SK-N-MC (cell line): ENCODE measurements around the gene CTNNA3.

Experiments
- DNase-seq: peaks from one replicate; pipeline ENCODE4 v3.0.0-alpha.2; 2011; ENCODE audit warnings: low read depth, low spot score
- H3K27ac ChIP-seq: fragments of 200-600 bp; sonication (generic); 2 replicates; pipeline ENCODE4 v1.5.1; 2016; ENCODE audit warnings: mixed run types
- H3K36me3 ChIP-seq: fragments of 200-600 bp; sonication (generic); 2 replicates; pipeline ENCODE4 v1.6.1; 2017; ENCODE audit warnings: antibody characterized with exemption, low read length, mixed read lengths; ENCODE audit not compliant: insufficient read depth
- H3K4me3 ChIP-seq: fragments of 200-600 bp; sonication (generic); 2 replicates; pipeline ENCODE4 v1.5.1; 2016
- H3K9ac ChIP-seq: fragments of 200-600 bp; sonication (generic); 2 replicates; pipeline ENCODE4 v1.8.0; 2017; ENCODE audit warnings: mixed run types, mixed read lengths; ENCODE audit not compliant: insufficient read length
- H3K9me3 ChIP-seq: fragments of 200-600 bp; sonication (generic); 2 replicates; pipeline ENCODE4 v1.6.1; 2017; ENCODE audit warnings: low read depth, mild to moderate bottlenecking, antibody characterized with exemption, low read length, moderate library complexity, mixed read lengths
- EZH2 ChIP-seq: fragments of 200-600 bp; sonication (generic); IDR thresholded peaks from one replicate; pipeline ENCODE4 v1.6.1; 2017; ENCODE audit warnings: antibody characterized with exemption
- FOXP2 ChIP-seq: optimal IDR thresholded peaks from 2 replicates; pipeline ENCODE3; 2011; ENCODE audit warnings: mild to moderate bottlenecking, moderate library complexity; ENCODE audit not compliant: insufficient read depth; ENCODE audit errors: extremely low read length, control extremely low read depth
- POLR2AphosphoS5 ChIP-seq: IDR thresholded peaks from 2 replicates; pipeline ENCODE4 v1.6.1; 2012; ENCODE audit warnings: mild to moderate bottlenecking, low read depth, low read length, borderline replicate concordance

The CTNNA3 gene

DNA sequence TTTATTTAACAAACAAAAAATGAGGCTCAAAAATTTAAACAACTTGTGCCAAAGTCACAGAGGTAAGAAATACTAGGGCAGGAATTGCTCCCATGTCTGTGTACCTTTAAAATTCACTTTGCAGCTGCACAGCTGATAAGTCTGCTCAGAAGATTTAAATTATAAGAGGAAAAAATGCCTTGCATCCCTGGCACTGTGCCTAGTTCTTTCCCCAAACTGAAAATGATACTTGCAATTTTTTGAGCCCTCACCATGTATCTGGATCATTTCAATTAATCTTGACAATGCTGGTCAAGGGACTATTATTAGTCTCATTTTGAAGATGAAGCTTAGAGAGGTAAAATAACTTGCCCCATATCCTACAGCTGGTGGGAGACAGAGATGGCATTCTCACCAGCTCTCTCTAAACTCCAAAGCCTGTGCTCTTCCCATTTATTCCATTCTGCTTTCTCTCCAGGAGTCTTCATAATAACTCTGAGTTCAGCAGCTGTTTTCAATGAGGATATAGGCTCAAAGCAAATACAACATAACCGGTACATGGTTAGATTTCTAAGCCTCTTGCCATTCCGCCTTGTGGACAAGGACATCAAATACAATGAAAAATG, 1120.6 kb downstream of the CTNNA3 start:
- H3K4me3 ChIP-seq, result no peak overlapping the region
- H3K9ac ChIP-seq, result no peak overlapping the region
- H3K27ac ChIP-seq, result no peak overlapping the region
- no peak for TF ChIP-seq EZH2
- TF ChIP-seq FOXP2, result no peak
- no peak for TF ChIP-seq POLR2AphosphoS5
- no peak for DNase-seq
- H3K36me3 ChIP-seq, result no peaks in the 10 kb centered on the region
- no peaks in the 10 kb centered on the region for H3K9me3 ChIP-seq

GRCh38 chr10:66572700-66573099, 1123.3 kb downstream of the CTNNA3 start:
- Histone ChIP-seq H3K36me3 (no peaks in the 10 kb centered on the region), H3K27ac (no peak overlapping the region), H3K9ac (no peak overlapping the region), H3K9me3 (no peaks in the 10 kb centered on the region), H3K4me3 (no peak overlapping the region)
- no peak for TF ChIP-seq EZH2
- no peak for TF ChIP-seq POLR2AphosphoS5
- TF ChIP-seq FOXP2, result no peak
- no peak for DNase-seq

DNA sequence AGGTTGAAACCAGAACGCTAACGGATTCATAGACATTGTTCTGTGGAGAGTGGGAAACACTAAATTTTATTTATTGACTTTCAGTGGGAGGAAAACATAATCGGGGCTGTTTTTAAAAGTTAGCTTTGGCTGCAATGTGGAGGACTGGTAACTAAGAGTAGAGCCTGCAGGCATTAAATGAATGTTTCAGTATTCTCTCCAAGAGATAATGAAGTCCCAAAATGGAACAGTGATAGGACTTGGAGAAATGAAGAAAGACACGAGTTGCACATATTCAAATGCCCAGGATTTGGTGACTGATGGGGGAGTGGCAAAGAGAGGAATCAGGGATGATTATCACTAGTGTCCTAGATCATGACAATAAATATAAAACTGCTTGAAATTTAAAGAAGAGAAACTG, 1130.0 kb downstream of the CTNNA3 start:
- Histone ChIP-seq H3K27ac (no peak overlapping the region), H3K9ac (no peak overlapping the region), H3K4me3 (no peak overlapping the region), H3K36me3 (no peaks in the 10 kb centered on the region), H3K9me3 (no peaks in the 10 kb centered on the region)
- no peak for TF ChIP-seq POLR2AphosphoS5
- TF ChIP-seq FOXP2, result no peak
- DNase-seq, result no peak

GRCh38 chr10:66564287-66564686, 1131.7 kb downstream of the CTNNA3 start:
- Histone ChIP-seq H3K9me3 (no peaks in the 10 kb centered on the region), H3K27ac (no peak overlapping the region), H3K9ac (no peak overlapping the region), H3K4me3 (no peak overlapping the region), H3K36me3 (no peaks in the 10 kb centered on the region)
- no peak for DNase-seq
- TF ChIP-seq FOXP2, result no peak
- TF ChIP-seq EZH2, result no peak
- TF ChIP-seq POLR2AphosphoS5, result no peak

DNA sequence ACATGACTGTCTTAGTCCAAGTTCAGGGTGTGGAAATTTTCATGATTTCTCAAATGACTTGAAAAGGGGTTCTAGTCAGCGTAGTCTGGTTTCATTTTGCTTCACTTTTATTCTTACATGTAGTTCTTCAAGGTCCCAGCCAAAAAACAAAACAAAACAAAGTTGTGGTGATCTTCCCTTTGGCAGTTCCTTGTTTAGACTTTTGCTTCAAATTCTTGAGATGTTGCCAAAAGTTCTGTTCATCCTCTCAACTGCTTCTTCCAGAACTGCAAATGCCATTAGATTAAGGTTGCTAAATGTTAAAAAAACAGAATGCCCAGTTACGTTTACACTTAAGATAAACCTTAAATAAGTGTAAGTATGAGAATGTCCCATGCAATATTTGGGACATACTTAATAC, 1140.9 kb downstream of the CTNNA3 start:
- H3K9me3 ChIP-seq, result no peaks in the 10 kb centered on the region
- no peak overlapping the region for H3K4me3 ChIP-seq
- no peak overlapping the region for H3K27ac ChIP-seq
- TF ChIP-seq EZH2 (no peak), FOXP2 (no peak), POLR2AphosphoS5 (no peak)
- DNase-seq, result no peak
- H3K36me3 ChIP-seq, result no peaks in the 10 kb centered on the region
- no peak overlapping the region for H3K9ac ChIP-seq

- H3K4me3 ChIP-seq, result no peak overlapping the region
- no peak for TF ChIP-seq FOXP2
- no peak for TF ChIP-seq POLR2AphosphoS5
- no peak for TF ChIP-seq EZH2
- no peaks in the 10 kb centered on the region for H3K36me3 ChIP-seq
- no peak for DNase-seq
- no peaks in the 10 kb centered on the region for H3K9me3 ChIP-seq
- H3K27ac ChIP-seq, result no peak overlapping the region
- no peak overlapping the region for H3K9ac ChIP-seq
Measured at GRCh38 chr10:66552331-66552730, 1143.7 kb downstream of the CTNNA3 start.

- Histone ChIP-seq H3K27ac (no peak overlapping the region), H3K4me3 (no peak overlapping the region), H3K9me3 (no peaks in the 10 kb centered on the region), H3K9ac (no peak overlapping the region), H3K36me3 (no peaks in the 10 kb centered on the region)
- TF ChIP-seq EZH2 (no peak), POLR2AphosphoS5 (no peak), FOXP2 (no peak)
- DNase-seq, result no peak
Measured at GRCh38 chr10:66550351-66550750, 1145.6 kb downstream of the CTNNA3 start.

DNA sequence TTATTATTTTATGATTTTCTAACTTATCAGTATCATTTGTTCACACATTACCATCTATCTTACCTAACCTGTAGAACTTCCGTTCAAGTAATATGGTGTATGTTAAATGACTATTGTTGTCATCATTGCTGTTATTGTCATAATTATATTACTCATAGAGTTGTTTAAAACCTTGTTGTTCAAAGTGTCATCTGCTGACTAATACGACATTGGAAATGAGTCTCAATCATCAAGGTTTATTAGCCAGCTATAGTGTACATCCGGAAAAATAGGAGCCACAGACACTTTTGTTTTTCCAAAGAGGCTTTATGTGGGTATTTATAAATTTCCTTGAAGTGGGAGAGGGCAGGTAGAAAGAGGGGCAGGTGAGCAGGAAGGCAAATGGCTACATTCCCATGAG, 1157.1 kb downstream of the CTNNA3 start:
- DNase-seq, result no peak
- no peak overlapping the region for H3K4me3 ChIP-seq
- no peak overlapping the region for H3K9ac ChIP-seq
- H3K36me3 ChIP-seq, result no peaks in the 10 kb centered on the region
- H3K27ac ChIP-seq, result no peak overlapping the region
- TF ChIP-seq FOXP2, result no peak
- no peak for TF ChIP-seq POLR2AphosphoS5
- no peak for TF ChIP-seq EZH2
- H3K9me3 ChIP-seq, result no peaks in the 10 kb centered on the region

DNA sequence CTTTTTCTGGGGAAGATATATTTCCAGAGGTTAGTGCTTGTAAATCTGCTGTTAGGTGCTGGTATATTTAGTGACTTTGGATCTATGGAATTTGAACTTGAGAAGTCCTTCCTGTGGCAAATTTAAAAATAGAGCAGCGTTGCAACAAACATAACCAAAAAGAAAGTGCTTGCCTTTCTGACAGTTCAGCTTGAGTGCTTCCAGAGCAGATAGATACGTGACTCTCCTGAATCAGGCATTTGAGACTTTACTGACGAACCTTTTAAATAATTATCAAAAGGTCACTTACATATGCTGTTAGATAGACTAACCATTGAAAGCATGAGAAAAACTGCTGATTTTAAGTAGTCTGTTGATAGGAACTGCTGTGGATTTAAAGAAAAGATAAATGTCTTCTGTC, 1157.6 kb downstream of the CTNNA3 start:
- no peak overlapping the region for H3K9ac ChIP-seq

More for the DNA sequence above, 1157.6 kb downstream of the CTNNA3 start:
- TF ChIP-seq EZH2 (no peak), POLR2AphosphoS5 (no peak), FOXP2 (no peak)
- DNase-seq, result no peak
- H3K27ac ChIP-seq, result no peak overlapping the region
- no peak overlapping the region for H3K4me3 ChIP-seq
- no peaks in the 10 kb centered on the region for H3K9me3 ChIP-seq
- H3K36me3 ChIP-seq, result no peaks in the 10 kb centered on the region
